Caco-2 (cell line): ENCODE measurements around the gene DGKK. TPM values are rescaled to one million over a fixed set of nuclear protein-coding genes. Genes with fewer than 3 reads are reported as not detected.
"Not testable (repeated sequence)": the region's sequence is repeated elsewhere in the genome, so short reads cannot be mapped to it uniquely, and the experiment has no call there.

Experiments used
- BruUV-seq: library from RNA; stranded (reverse); fragments of 400-500 nt; replicated peaks from 2 replicates; lab custom pipeline; 2021; lab: Mats Ljungman, UMichigan
- CTCF ChIA-PET: fragments of 300-600 bp; sonication (Branson Sonifier 250); formaldehyde crosslinking; loops from one replicate; lab custom pipeline; 2022; ENCODE audit warnings: antibody characterized with exemption; lab: Charles Lee
- POLR2A ChIA-PET: fragments of 300-600 bp; sonication (Branson Sonifier 250); formaldehyde crosslinking; loops from one replicate; lab custom pipeline; 2022; ENCODE audit warnings: antibody characterized with exemption; lab: Charles Lee
- DNase-seq, 2 experiments: peaks; one replicate each; pipeline versions ENCODE4 v3.0.0 to v3.0.0-alpha.2; 2020 to 2022
- H3K27me3 ChIP-seq: replicated peaks from 2 replicates; pipeline ENCODE4 v1.6.0; 2011; ENCODE audit warnings: low read length; ENCODE audit not compliant: control insufficient read depth, insufficient read depth
- H3K36me3 ChIP-seq: 2 replicates; pipeline ENCODE4 v1.5.1; 2011; ENCODE audit warnings: low read length; ENCODE audit not compliant: control insufficient read depth, insufficient read depth
- H3K4me1 ChIP-seq: fragments of 250-450 bp; sonication (Bioruptor Pico); 2 replicates; pipeline ENCODE4 v1.5.1; 2020; ENCODE audit warnings: mild to moderate bottlenecking
- H3K4me3 ChIP-seq: 2 replicates; pipeline ENCODE4 v1.5.1; 2011; ENCODE audit warnings: low read depth, mild to moderate bottlenecking, control low read depth, low read length
- H3K9me3 ChIP-seq: fragments of 250-450 bp; sonication (Bioruptor Pico); 2 replicates; pipeline ENCODE4 v1.5.1; 2020; ENCODE audit warnings: mild to moderate bottlenecking, moderate library complexity
- H3K27ac Mint-ChIP-seq: one replicate; pipeline ENCODE4 v1.8.0; 2022; ENCODE audit warnings: mixed read lengths; ENCODE audit not compliant: unreplicated experiment
- H3K27me3 Mint-ChIP-seq: one replicate; pipeline ENCODE4 v1.8.0; 2022; ENCODE audit warnings: mixed read lengths; ENCODE audit not compliant: insufficient read depth, unreplicated experiment
- H3K36me3 Mint-ChIP-seq: one replicate; pipeline ENCODE4 v1.8.0; 2022; ENCODE audit warnings: mild to moderate bottlenecking, mixed read lengths; ENCODE audit not compliant: insufficient read depth, unreplicated experiment
- H3K4me1 Mint-ChIP-seq: one replicate; pipeline ENCODE4 v1.8.0; 2022; ENCODE audit warnings: low read depth, mixed read lengths; ENCODE audit not compliant: unreplicated experiment
- H3K4me3 Mint-ChIP-seq: one replicate; pipeline ENCODE4 v1.8.0; 2022; ENCODE audit warnings: mild to moderate bottlenecking, moderate library complexity, mixed read lengths; ENCODE audit not compliant: unreplicated experiment
- H3K9me3 Mint-ChIP-seq: one replicate; pipeline ENCODE4 v1.8.0; 2022; ENCODE audit warnings: mixed read lengths; ENCODE audit not compliant: unreplicated experiment
- CTCF ChIP-seq, 2 experiments: fragments of 200-600 bp in 1 of 2; IDR thresholded peaks; 1 replicate in 1 of 2; 2 replicates in 1 of 2; pipeline versions ENCODE4 v1.5.1 to v1.8.0; 2011 to 2022; ENCODE audit warnings: antibody characterized with exemption in 1 of 2, control low read depth in 1 of 2, inconsistent platforms in 1 of 2, low read depth in 1 of 2, low read length in 1 of 2, mild to moderate bottlenecking in 1 of 2, moderate library complexity in 1 of 2; ENCODE audit not compliant: insufficient read depth in 1 of 2, severe bottlenecking in 1 of 2, unreplicated experiment in 1 of 2
- intact Hi-C: fragments of 100-400 bp; cut with micrococcal nuclease; formaldehyde crosslinking; loops from one replicate; pipeline ENCODE4 v1.10.0; 2022; ENCODE audit not compliant: unreplicated experiment
- total RNA-seq: library from RNA; stranded (reverse); gene quantifications from 2 replicates; pipeline ENCODE4 v1.2.3, GENCODE V29; 2022

The DGKK gene
- total RNA-seq, 1 experiment from 2014 or later, result 2.5 TPM

GRCh38 chrX:50333308-50333707 is 137.3 kb downstream of the DGKK start:
- no peaks in the 10 kb centered on the region for H3K36me3 ChIP-seq
- H3K4me1 Mint-ChIP-seq, result no peaks in the 10 kb centered on the region
- BruUV-seq, result no TSS peak
- DNase-seq, result no peak
- H3K36me3 Mint-ChIP-seq, result no peaks in the 10 kb centered on the region
- H3K27me3 Mint-ChIP-seq, result no peaks in the 10 kb centered on the region
- POLR2A ChIA-PET, result no interaction called here
- no peak for TF ChIP-seq CTCF (IDR thresholded peaks at IDR 0.05; ENCODE audit: insufficient read depth in 1 of 2, low read depth in 1 of 2, low read length in 1 of 2, severe bottlenecking in 1 of 2, unreplicated experiment in 1 of 2)
- no peak overlapping the region for H3K4me3 Mint-ChIP-seq
- no peak overlapping the region for H3K4me3 ChIP-seq
- H3K9me3 ChIP-seq, result no peaks in the 10 kb centered on the region
- H3K9me3 Mint-ChIP-seq, result peaks cover 8% of the 10 kb centered on the region
- intact Hi-C loops, result no loop called here
- CTCF ChIA-PET, result no interaction called here
- no peak overlapping the region for H3K27ac Mint-ChIP-seq
- H3K4me1 ChIP-seq, result peaks cover 5% of the 10 kb centered on the region
- no peaks in the 10 kb centered on the region for H3K27me3 ChIP-seq

GRCh38 chrX:50332668-50333067 is 138.0 kb downstream of the DGKK start:
- intact Hi-C loops, result not testable (repeated sequence)

GRCh38 chrX:50327235-50327634 is 143.4 kb downstream of the DGKK start:
- POLR2A ChIA-PET, result no interaction called here
- H3K27me3 ChIP-seq, result no peaks in the 10 kb centered on the region
- H3K27ac Mint-ChIP-seq, result no peak overlapping the region
- no peaks in the 10 kb centered on the region for H3K9me3 ChIP-seq
- no peaks in the 10 kb centered on the region for H3K4me1 Mint-ChIP-seq
- H3K9me3 Mint-ChIP-seq, result no peaks in the 10 kb centered on the region
- intact Hi-C loops, result no loop called here
- H3K36me3 Mint-ChIP-seq, result no peaks in the 10 kb centered on the region
- H3K36me3 ChIP-seq, result no peaks in the 10 kb centered on the region
- H3K4me3 ChIP-seq, result no peak overlapping the region
- TF ChIP-seq CTCF (IDR thresholded peaks at IDR 0.05; ENCODE audit: insufficient read depth in 1 of 2, low read depth in 1 of 2, low read length in 1 of 2, severe bottlenecking in 1 of 2, unreplicated experiment in 1 of 2), result no peak
- no peak for DNase-seq
- H3K4me3 Mint-ChIP-seq, result no peak overlapping the region
- no peaks in the 10 kb centered on the region for H3K27me3 Mint-ChIP-seq
- BruUV-seq, result no TSS peak
- H3K4me1 ChIP-seq, result no peaks in the 10 kb centered on the region
- CTCF ChIA-PET, result no interaction called here

More at GRCh38 chrX:50332668-50333067, 138.0 kb downstream of the DGKK start:
- H3K27me3 ChIP-seq, CTCF ChIA-PET, H3K9me3 ChIP-seq, H3K36me3 Mint-ChIP-seq, BruUV-seq, DNase-seq, H3K36me3 ChIP-seq, H3K27me3 Mint-ChIP-seq, H3K4me3 ChIP-seq, H3K4me1 ChIP-seq, POLR2A ChIA-PET, H3K27ac Mint-ChIP-seq, H3K4me1 Mint-ChIP-seq, H3K4me3 Mint-ChIP-seq, H3K9me3 Mint-ChIP-seq: not testable (repeated sequence)
